Panc1 (cell line): ENCODE measurements around the gene DCDC2. TPM values are rescaled to one million over a fixed set of nuclear protein-coding genes. Genes with fewer than 3 reads are reported as not detected.

Source experiments
- ATAC-seq: fragments of 200-7000 bp; cut with Tn5 transposase; 2 replicates; pipeline ENCODE4 v1.9.1; 2020; ENCODE audit warnings: mild to moderate bottlenecking, moderate library complexity
- BruUV-seq: library from RNA; stranded (reverse); fragments of 400-500 nt; replicated peaks from 2 replicates; lab custom pipeline; 2021; lab: Mats Ljungman, UMichigan
- CTCF ChIA-PET: fragments of 300-600 bp; sonication (Branson Sonifier 250); formaldehyde crosslinking; loops from one replicate; lab custom pipeline; 2022; ENCODE audit warnings: antibody characterized with exemption; lab: Charles Lee
- POLR2A ChIA-PET: fragments of 300-600 bp; sonication (Branson Sonifier 250); formaldehyde crosslinking; loops from one replicate; lab custom pipeline; 2022; ENCODE audit warnings: antibody characterized with exemption; lab: Charles Lee
- DNase-seq: peaks from one replicate; pipeline ENCODE4 v3.0.0-alpha.2; 2010; ENCODE audit warnings: low read depth, low spot score
- H3K27ac ChIP-seq: 2 replicates; pipeline ENCODE4 v1.5.1; 2011; ENCODE audit warnings: mild to moderate bottlenecking, low read length, inconsistent platforms
- H3K27me3 ChIP-seq: fragments of 200-500 bp; sonication (Bioruptor generic); 2 replicates; pipeline ENCODE4 v1.6.0; 2014; ENCODE audit warnings: low read length, inconsistent platforms; ENCODE audit not compliant: control insufficient read depth, insufficient read depth
- H3K36me3 ChIP-seq: fragments of 200-500 bp; sonication (Bioruptor generic); 2 replicates; pipeline ENCODE4 v1.5.1; 2014; ENCODE audit warnings: inconsistent platforms, mild to moderate bottlenecking, low read length, moderate library complexity; ENCODE audit not compliant: control insufficient read depth, insufficient read depth
- H3K4me1 ChIP-seq: 2 replicates; pipeline ENCODE4 v1.5.1; 2011; ENCODE audit warnings: inconsistent platforms, mild to moderate bottlenecking, low read length, moderate library complexity; ENCODE audit not compliant: control insufficient read depth, insufficient read depth
- H3K4me3 ChIP-seq, 2 experiments: 2 replicates each; pipeline ENCODE4 v1.5.1; 2011 to 2012; ENCODE audit warnings: low read depth in 2 of 2, low read length in 2 of 2, mild to moderate bottlenecking in 2 of 2, inconsistent platforms in 1 of 2, moderate library complexity in 1 of 2
- H3K9me3 ChIP-seq: fragments of 200-500 bp; sonication (Bioruptor generic); 2 replicates; pipeline ENCODE4 v1.5.1; 2014; ENCODE audit warnings: low read depth, mild to moderate bottlenecking, inconsistent platforms, low read length, moderate library complexity; ENCODE audit not compliant: control insufficient read depth, insufficient read depth
- POLR2AphosphoS5 ChIP-seq: IDR thresholded peaks from 2 replicates; pipeline ENCODE4 v1.6.1; 2012; ENCODE audit warnings: mild to moderate bottlenecking, low read depth, low read length, moderate library complexity
- REST ChIP-seq, 2 experiments: IDR thresholded peaks; 2 replicates each; pipeline ENCODE4 v1.6.1; 2011 to 2012; ENCODE audit warnings: low read depth in 2 of 2, control low read depth in 1 of 2, low read length in 1 of 2, mild to moderate bottlenecking in 1 of 2, moderate library complexity in 1 of 2; ENCODE audit not compliant: insufficient read depth in 1 of 2
- SIN3A ChIP-seq: IDR thresholded peaks from 2 replicates; pipeline ENCODE4 v1.6.1; 2012; ENCODE audit warnings: low read depth, mild to moderate bottlenecking, low read length, moderate library complexity, borderline replicate concordance; ENCODE audit not compliant: insufficient read depth
- TCF7L2 ChIP-seq: IDR thresholded peaks from 2 replicates; pipeline ENCODE4 v1.6.1; 2011; ENCODE audit warnings: mild to moderate bottlenecking, low read depth, low read length, inconsistent platforms
- in situ Hi-C: cut with HindIII; loops from 2 replicates; pipeline ENCODE4 v1.10.0; 2016; ENCODE audit warnings: low sequenced_read_pairs, low pct_unique_long_range_greater_than_20kb
- intact Hi-C: fragments of 100-400 bp; cut with micrococcal nuclease; formaldehyde crosslinking; loops from one replicate; pipeline ENCODE4 v1.10.0; 2022; ENCODE audit not compliant: unreplicated experiment
- total RNA-seq: library from RNA; stranded (reverse); gene quantifications from one replicate; pipeline ENCODE4 v1.2.1, GENCODE V29; 2021; ENCODE audit not compliant: unreplicated experiment
- TF ChIP-seq, protein P1 (sequence below): fragments of 450-650 bp; IDR thresholded peaks from 2 replicates; pipeline ENCODE4 v1.5.1; 2017; ENCODE audit warnings: mild to moderate bottlenecking

Gene DCDC2
- total RNA-seq, 1 experiment from 2014 or later: 0.15 TPM

- POLR2A ChIA-PET: no interaction called here
- BruUV-seq: no TSS peak
- H3K27ac ChIP-seq: no peak overlapping the region
- no peak for ATAC-seq
- H3K4me1 ChIP-seq: peaks cover 7% of the 10 kb centered on the region; the same call in 1 of the 2 replicates
- TF ChIP-seq POLR2AphosphoS5: no peak
- TF ChIP-seq, protein P1, sequence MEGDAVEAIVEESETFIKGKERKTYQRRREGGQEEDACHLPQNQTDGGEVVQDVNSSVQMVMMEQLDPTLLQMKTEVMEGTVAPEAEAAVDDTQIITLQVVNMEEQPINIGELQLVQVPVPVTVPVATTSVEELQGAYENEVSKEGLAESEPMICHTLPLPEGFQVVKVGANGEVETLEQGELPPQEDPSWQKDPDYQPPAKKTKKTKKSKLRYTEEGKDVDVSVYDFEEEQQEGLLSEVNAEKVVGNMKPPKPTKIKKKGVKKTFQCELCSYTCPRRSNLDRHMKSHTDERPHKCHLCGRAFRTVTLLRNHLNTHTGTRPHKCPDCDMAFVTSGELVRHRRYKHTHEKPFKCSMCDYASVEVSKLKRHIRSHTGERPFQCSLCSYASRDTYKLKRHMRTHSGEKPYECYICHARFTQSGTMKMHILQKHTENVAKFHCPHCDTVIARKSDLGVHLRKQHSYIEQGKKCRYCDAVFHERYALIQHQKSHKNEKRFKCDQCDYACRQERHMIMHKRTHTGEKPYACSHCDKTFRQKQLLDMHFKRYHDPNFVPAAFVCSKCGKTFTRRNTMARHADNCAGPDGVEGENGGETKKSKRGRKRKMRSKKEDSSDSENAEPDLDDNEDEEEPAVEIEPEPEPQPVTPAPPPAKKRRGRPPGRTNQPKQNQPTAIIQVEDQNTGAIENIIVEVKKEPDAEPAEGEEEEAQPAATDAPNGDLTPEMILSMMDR: no peak
- no peak for TF ChIP-seq REST (IDR thresholded peaks at IDR 0.05; ENCODE audit: insufficient read depth in 1 of 2, low read depth in 2 of 2, low read length in 1 of 2)
- TF ChIP-seq SIN3A: no peak
- TF ChIP-seq TCF7L2: no peak
- no peaks in the 10 kb centered on the region for H3K36me3 ChIP-seq
- CTCF ChIA-PET: no interaction called here
- intact Hi-C loops: no loop called here
- DNase-seq: no peak
- in situ Hi-C loops: no loop called here
- H3K9me3 ChIP-seq: no peaks in the 10 kb centered on the region
- H3K27me3 ChIP-seq: no peaks in the 10 kb centered on the region
- no peak overlapping the region for H3K4me3 ChIP-seq
Observed at GRCh38 chr6:24378473-24379097, 20.7 kb upstream of the DCDC2 start.

DNA sequence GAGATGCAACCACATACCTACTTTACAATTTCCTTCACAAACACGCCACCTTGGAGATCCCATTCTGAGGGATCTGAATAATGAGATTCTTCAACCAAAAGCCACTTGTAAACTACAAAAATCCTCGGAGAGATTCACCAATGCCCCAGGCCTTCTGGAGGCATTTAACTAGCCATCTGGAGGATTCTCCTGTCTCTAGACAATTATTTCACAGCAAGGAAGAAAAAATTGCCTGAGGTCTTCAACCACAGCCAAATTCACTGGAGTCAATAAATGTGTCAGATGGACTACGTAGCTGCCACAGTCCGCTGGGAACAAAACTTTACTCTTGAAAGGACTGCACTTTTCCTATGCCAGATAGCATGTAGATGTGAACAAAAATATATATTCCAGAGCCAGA lies 19.0 kb upstream of the DCDC2 start:
- no peak for TF ChIP-seq SIN3A
- TF ChIP-seq, protein P1: no peak
- no peak for TF ChIP-seq POLR2AphosphoS5
- TF ChIP-seq REST (IDR thresholded peaks at IDR 0.05; ENCODE audit: insufficient read depth in 1 of 2, low read depth in 2 of 2, low read length in 1 of 2): no peak
- TF ChIP-seq TCF7L2: no peak
- no TSS peak for BruUV-seq
- ChIA-PET POLR2A (no interaction called here), CTCF (interaction anchor here (0.5 kb wide), 1 partner anchor 12 kb away, joined by 10 read pairs; no protein-coding TSS in a partner anchor)
- ATAC-seq (no peak), DNase-seq (no peak)
- in situ Hi-C loops (no loop called here), intact Hi-C loops (no loop called here)
- no peaks in the 10 kb centered on the region for H3K27me3 ChIP-seq
- 0 out of 2 replicates have a peak, but pooled peaks cover under 1% of the 10 kb centered on the region for H3K4me1 ChIP-seq
- H3K36me3 ChIP-seq: no peaks in the 10 kb centered on the region
- no peak overlapping the region for H3K27ac ChIP-seq
- no peak overlapping the region for H3K4me3 ChIP-seq
- H3K9me3 ChIP-seq: no peaks in the 10 kb centered on the region
